NB4 (cell line): ENCODE measurements around the gene AGBL4.
"Not testable (repeated sequence)": the region's sequence is repeated elsewhere in the genome, so short reads cannot be mapped to it uniquely, and the experiment has no call there.

ENCODE experiments used
- DNase-seq: peaks from one replicate; pipeline ENCODE4 v3.0.0; 2010; ENCODE audit warnings: low read depth
- H3K4me3 ChIP-seq: one replicate; pipeline ENCODE4 v1.5.1; 2011; ENCODE audit warnings: mild to moderate bottlenecking, low read depth, low read length, moderate library complexity
- CTCF ChIP-seq: IDR thresholded peaks from one replicate; pipeline ENCODE4 v1.5.1; 2012; ENCODE audit warnings: low read depth, low read length
- MAX ChIP-seq: IDR thresholded peaks from 2 replicates; pipeline ENCODE4 v1.6.1; 2011; ENCODE audit warnings: low read depth, low read length
- MYC ChIP-seq: IDR thresholded peaks from 2 replicates; pipeline ENCODE4 v1.6.1; 2011; ENCODE audit warnings: low read depth, low read length
- POLR2A ChIP-seq: IDR thresholded peaks from 2 replicates; pipeline ENCODE4 v1.6.1; 2011; ENCODE audit warnings: mild to moderate bottlenecking; ENCODE audit not compliant: insufficient read length; ENCODE audit errors: extremely low read depth

AGBL4 gene

GRCh38 chr1:49319426-49319963 lies 704.3 kb downstream of the AGBL4 start:
- no peak for TF ChIP-seq CTCF
- no peak for TF ChIP-seq POLR2A
- TF ChIP-seq MAX = no peak
- TF ChIP-seq MYC = no peak
- H3K4me3 ChIP-seq = no peak overlapping the region
- no peak for DNase-seq

GRCh38 chr1:49318218-49318617 lies 705.5 kb downstream of the AGBL4 start:
- H3K4me3 ChIP-seq = no peak overlapping the region
- TF ChIP-seq CTCF = no peak
- no peak for TF ChIP-seq MAX
- no peak for TF ChIP-seq POLR2A
- no peak for TF ChIP-seq MYC
- no peak for DNase-seq

- TF ChIP-seq MAX (no peak), CTCF (no peak), MYC (no peak), POLR2A (no peak)
- DNase-seq = no peak
- no peak overlapping the region for H3K4me3 ChIP-seq
Measured at GRCh38 chr1:49307457-49307856, 716.3 kb downstream of the AGBL4 start.

GRCh38 chr1:49306507-49307070 lies 717.2 kb downstream of the AGBL4 start:
- no peak for DNase-seq
- no peak for TF ChIP-seq MAX
- TF ChIP-seq MYC = no peak
- TF ChIP-seq CTCF = no peak
- no peak for TF ChIP-seq POLR2A
- H3K4me3 ChIP-seq = no peak overlapping the region

GRCh38 chr1:49302400-49302799 lies 721.4 kb downstream of the AGBL4 start:
- not testable (repeated sequence) for DNase-seq, H3K4me3 ChIP-seq

- TF ChIP-seq MAX (no peak), CTCF (no peak), POLR2A (no peak), MYC (no peak)
- H3K4me3 ChIP-seq = no peak overlapping the region
- no peak for DNase-seq
Measured at GRCh38 chr1:49298304-49298703, 725.5 kb downstream of the AGBL4 start.
